Tibial nerve (tissue), 3 donors: ENCODE data around the gene PIGX.

Experiments
- EP300 ChIP-seq, 2 donors: sonication (generic); formaldehyde crosslinking; IDR thresholded peaks; one replicate each; pipeline ENCODE4 v1.6.1; 2017; ENCODE audit warnings: antibody characterized with exemption in 2 of 2, mild to moderate bottlenecking in 1 of 2
- POLR2A ChIP-seq, 2 donors: fragments of 450-650 bp; IDR thresholded peaks; one replicate each; pipeline ENCODE4 v1.6.1; 2017; ENCODE audit warnings: antibody characterized with exemption in 2 of 2, mild to moderate bottlenecking in 2 of 2, moderate library complexity in 2 of 2

DNA sequence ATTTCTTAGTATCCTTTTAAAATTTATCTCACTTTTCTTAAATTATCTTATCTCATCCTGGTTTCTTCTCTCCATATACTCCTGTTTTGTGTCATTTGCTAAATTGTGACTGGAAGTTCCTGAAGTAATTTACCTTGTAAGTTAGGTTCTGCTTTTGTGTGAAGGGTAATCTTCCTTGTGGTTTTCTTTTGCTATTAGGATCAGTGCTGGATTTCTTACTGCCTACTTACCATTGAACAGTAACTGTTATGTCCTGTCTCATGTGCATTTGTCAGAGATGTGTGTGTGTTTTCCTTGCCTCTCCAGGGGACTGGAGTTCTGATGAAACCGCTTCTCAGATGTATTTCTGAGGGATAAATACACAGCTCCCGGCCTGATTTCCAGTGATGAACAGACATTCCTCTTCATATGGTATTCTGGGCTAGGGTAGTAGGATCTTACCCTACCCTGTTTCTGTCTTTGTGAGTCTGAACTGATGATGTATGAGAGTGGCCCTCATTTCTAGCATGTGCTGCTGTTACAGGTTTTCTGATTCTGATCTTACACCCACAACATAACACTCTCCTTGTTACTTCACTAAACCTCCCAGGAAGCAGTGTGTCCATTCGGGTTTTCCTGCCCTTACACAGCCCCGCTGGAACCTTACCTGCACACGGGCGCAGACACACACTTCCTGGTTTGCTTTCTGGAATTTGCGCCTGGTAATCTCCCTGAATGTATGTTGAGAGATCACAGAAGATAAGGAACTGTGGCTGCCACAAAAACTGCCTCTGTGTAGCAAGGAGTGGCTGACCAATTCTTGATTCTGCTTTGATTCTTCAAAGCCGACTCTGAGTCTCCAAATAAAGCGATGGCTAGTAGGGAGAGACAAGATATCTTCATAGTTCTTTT is 42.2 kb downstream of the PIGX start:
- TF ChIP-seq POLR2A (IDR thresholded peaks at IDR 0.05) = no peak
- TF ChIP-seq EP300 (IDR thresholded peaks at IDR 0.05) = no peak
